BLaER1 (cell line): Measurements from ENCODE around the gene SH2D4B.

Source experiments
- H3K27ac ChIP-seq: shearing (Covaris generic); formaldehyde crosslinking; 2 replicates; pipeline ENCODE4 v1.8.1; 2022
- H3K27me3 ChIP-seq: shearing (Covaris generic); formaldehyde crosslinking; 2 replicates; pipeline ENCODE4 v1.8.1; 2022
- H3K36me3 ChIP-seq: shearing (Covaris generic); formaldehyde crosslinking; 2 replicates; pipeline ENCODE4 v1.8.1; 2022
- H3K4me1 ChIP-seq: shearing (Covaris generic); formaldehyde crosslinking; 2 replicates; pipeline ENCODE4 v1.8.1; 2022
- H3K4me2 ChIP-seq: shearing (Covaris generic); formaldehyde crosslinking; 2 replicates; pipeline ENCODE4 v1.8.1; 2022
- H3K4me3 ChIP-seq: shearing (Covaris generic); formaldehyde crosslinking; 2 replicates; pipeline ENCODE4 v1.8.1; 2022
- H3K9ac ChIP-seq: shearing (Covaris generic); formaldehyde crosslinking; 2 replicates; pipeline ENCODE4 v1.8.1; 2022
- H3K9me3 ChIP-seq: shearing (Covaris generic); formaldehyde crosslinking; 2 replicates; pipeline ENCODE4 v1.8.1; 2022
- H4K20me1 ChIP-seq: shearing (Covaris generic); formaldehyde crosslinking; 2 replicates; pipeline ENCODE4 v1.8.1; 2022
- Cebpa-rat ChIP-seq: shearing (Covaris generic); IDR thresholded peaks from 2 replicates; pipeline ENCODE4 v1.8.1; 2022

Gene SH2D4B

DNA sequence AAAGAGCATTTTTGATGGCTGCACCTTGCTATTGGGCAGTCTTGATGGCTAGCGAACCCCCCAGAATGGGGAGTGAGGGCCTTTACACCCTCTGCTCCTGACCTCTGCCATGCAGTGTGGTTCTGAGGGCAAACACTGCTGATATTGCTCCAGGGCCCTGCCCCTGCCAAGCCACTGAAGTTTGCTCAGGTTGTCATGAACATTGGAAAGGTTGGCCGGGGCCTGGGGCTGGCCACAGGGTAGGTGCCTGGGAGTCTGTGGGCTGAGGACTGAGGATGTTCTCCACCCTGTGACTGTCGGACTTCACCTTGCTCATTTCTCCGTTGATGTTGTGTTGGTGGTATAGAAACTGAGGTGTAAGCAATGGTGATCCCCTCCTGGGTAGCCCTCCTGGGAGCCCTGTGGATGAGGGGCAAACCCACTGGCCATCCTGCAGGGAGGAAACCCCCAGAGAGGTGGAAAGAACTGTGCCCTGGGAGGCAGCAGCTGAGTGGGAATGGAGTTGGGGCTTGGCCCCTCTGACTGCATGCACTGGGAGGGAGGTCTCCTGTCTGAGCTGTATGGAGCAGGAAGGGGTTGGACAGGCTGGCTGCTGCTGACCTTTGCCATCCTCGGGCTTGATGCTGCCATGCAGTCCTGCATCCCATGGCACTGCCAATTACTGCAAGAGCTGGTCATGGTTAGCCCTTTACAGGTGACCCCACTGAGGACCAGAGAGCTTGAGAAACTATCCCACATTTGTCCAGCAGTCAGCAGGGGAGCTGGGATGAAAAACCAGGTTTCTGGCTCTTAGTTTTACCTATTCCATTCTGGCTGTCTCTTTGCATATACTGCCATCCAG lies 77.1 kb downstream of the SH2D4B start:
- no peak for TF ChIP-seq Cebpa-rat
- Histone ChIP-seq H3K36me3 (peaks cover 97% of the 10 kb centered on the region), H3K4me2 (no peak overlapping the region), H3K27me3 (no peaks in the 10 kb centered on the region), H3K4me1 (no peaks in the 10 kb centered on the region), H3K27ac (no peak overlapping the region), H4K20me1 (no peaks in the 10 kb centered on the region), H3K4me3 (no peak overlapping the region), H3K9me3 (peaks cover 7% of the 10 kb centered on the region; the same call in 1 of the 2 replicates), H3K9ac (no peak overlapping the region)

GRCh38 chr10:80617807-80618206 lies 80.1 kb downstream of the SH2D4B start:
- H3K9ac ChIP-seq = no peak overlapping the region
- H3K27me3 ChIP-seq = no peaks in the 10 kb centered on the region
- no peak overlapping the region for H3K4me3 ChIP-seq
- H4K20me1 ChIP-seq = no peaks in the 10 kb centered on the region
- peaks cover 91% of the 10 kb centered on the region for H3K36me3 ChIP-seq
- H3K4me1 ChIP-seq = peaks cover 7% of the 10 kb centered on the region; the same call in 1 of the 2 replicates
- peaks cover 7% of the 10 kb centered on the region; the same call in 1 of the 2 replicates for H3K9me3 ChIP-seq
- no peak overlapping the region for H3K27ac ChIP-seq
- H3K4me2 ChIP-seq = no peak overlapping the region
- TF ChIP-seq Cebpa-rat = no peak

DNA sequence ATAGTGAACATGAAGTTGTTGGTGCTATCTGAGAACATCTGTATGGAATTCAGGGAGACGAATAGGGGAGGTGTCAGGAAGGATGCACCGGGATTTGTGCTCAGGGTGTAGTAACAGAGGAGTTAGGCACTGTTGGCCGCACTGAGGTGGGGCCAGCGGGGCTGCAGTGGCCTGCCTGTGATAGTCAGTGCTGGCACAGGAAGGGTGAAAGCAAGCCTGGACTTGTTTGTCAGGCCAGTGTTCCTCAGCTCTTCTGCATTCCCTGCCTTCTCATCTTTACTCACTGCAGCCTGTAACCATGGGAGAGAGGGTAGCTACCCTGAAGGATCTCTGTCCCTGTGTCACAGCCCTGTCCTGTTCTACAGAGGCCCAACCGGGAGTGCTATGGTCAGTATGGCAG lies 81.3 kb downstream of the SH2D4B start:
- no peaks in the 10 kb centered on the region for H4K20me1 ChIP-seq
- no peak overlapping the region for H3K4me2 ChIP-seq
- H3K4me1 ChIP-seq = peaks cover 7% of the 10 kb centered on the region; the same call in 1 of the 2 replicates
- H3K4me3 ChIP-seq = no peak overlapping the region
- H3K9ac ChIP-seq = no peak overlapping the region
- peaks cover 90% of the 10 kb centered on the region for H3K36me3 ChIP-seq
- no peak for TF ChIP-seq Cebpa-rat
- no peaks in the 10 kb centered on the region for H3K27me3 ChIP-seq
- H3K9me3 ChIP-seq = peaks cover 2% of the 10 kb centered on the region; the same call in 1 of the 2 replicates
- H3K27ac ChIP-seq = no peak overlapping the region

- H3K4me1 ChIP-seq = peaks cover 7% of the 10 kb centered on the region; the same call in 1 of the 2 replicates
- no peak for TF ChIP-seq Cebpa-rat
- peaks cover 11% of the 10 kb centered on the region for H3K9me3 ChIP-seq
- no peak overlapping the region for H3K4me3 ChIP-seq
- H3K27me3 ChIP-seq = no peaks in the 10 kb centered on the region
- no peaks in the 10 kb centered on the region for H4K20me1 ChIP-seq
- H3K4me2 ChIP-seq = no peak overlapping the region
- H3K36me3 ChIP-seq = peaks cover 81% of the 10 kb centered on the region
- H3K9ac ChIP-seq = no peak overlapping the region
- H3K27ac ChIP-seq = no peak overlapping the region
These were observed 84.5 kb downstream of the SH2D4B start for GRCh38 chr10:80622153-80622552.

DNA sequence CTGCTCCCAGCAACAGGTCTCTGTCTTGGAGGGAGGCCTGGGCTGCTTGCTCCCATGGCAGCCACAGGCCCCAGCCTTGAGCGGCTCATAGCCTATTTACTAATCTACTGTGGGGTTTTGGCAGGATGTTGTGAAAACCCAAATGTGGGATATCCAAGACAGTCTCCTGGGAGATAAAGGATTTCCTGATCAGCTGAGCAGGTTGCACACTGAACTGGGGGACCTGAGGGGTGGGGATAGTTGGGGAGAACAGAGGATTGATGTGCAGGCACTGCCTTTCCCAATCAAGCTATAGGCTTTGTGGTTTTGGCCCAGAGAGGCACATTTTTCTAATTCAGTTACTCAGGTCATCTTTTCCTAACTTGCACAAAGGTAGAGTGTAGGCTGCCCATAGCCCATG lies 92.6 kb downstream of the SH2D4B start:
- peaks cover 17% of the 10 kb centered on the region for H3K4me1 ChIP-seq
- H3K4me3 ChIP-seq = no peak overlapping the region
- H3K9me3 ChIP-seq = peaks cover 29% of the 10 kb centered on the region
- TF ChIP-seq Cebpa-rat = no peak
- no peak overlapping the region for H3K27ac ChIP-seq
- no peaks in the 10 kb centered on the region for H3K27me3 ChIP-seq
- no peak overlapping the region for H3K9ac ChIP-seq
- peak overlapping the region; percentile 56 for H3K4me2 ChIP-seq
- no peaks in the 10 kb centered on the region for H4K20me1 ChIP-seq
- peaks cover 72% of the 10 kb centered on the region for H3K36me3 ChIP-seq

DNA sequence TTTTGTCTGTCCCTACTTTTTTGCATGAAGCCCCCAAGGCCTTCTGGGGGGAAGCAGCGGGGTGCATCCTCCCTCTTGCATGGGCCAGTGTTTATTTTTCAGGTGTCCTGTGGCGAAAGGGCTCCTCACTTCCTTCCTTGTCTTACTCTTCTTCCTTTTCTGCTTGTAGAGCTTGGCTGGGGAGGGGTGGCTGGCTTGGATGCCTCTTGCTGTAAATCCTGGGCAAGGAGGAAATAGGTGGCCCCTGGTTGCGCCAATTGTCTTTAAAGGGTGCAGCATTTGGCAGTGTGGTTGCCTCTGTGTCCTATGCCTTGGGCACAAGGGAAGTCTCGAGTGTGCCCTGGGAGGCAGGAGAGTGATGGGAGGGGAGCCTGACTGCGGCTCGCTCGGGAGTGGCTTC lies 95.0 kb downstream of the SH2D4B start:
- Histone ChIP-seq H3K4me2 (no peak overlapping the region), H3K4me3 (no peak overlapping the region), H3K36me3 (peaks cover 58% of the 10 kb centered on the region), H3K9me3 (peaks cover 21% of the 10 kb centered on the region), H3K4me1 (peaks cover 17% of the 10 kb centered on the region), H3K27me3 (no peaks in the 10 kb centered on the region), H3K27ac (no peak overlapping the region), H4K20me1 (no peaks in the 10 kb centered on the region), H3K9ac (no peak overlapping the region)
- TF ChIP-seq Cebpa-rat = no peak

- H3K27me3 ChIP-seq = no peaks in the 10 kb centered on the region
- peaks cover 17% of the 10 kb centered on the region for H3K4me1 ChIP-seq
- H3K4me2 ChIP-seq = no peak overlapping the region
- H3K36me3 ChIP-seq = peaks cover 51% of the 10 kb centered on the region
- no peak for TF ChIP-seq Cebpa-rat
- no peak overlapping the region for H3K27ac ChIP-seq
- H3K9ac ChIP-seq = no peak overlapping the region
- no peak overlapping the region for H3K4me3 ChIP-seq
- no peaks in the 10 kb centered on the region for H4K20me1 ChIP-seq
- peaks cover 21% of the 10 kb centered on the region for H3K9me3 ChIP-seq
These were observed 95.7 kb downstream of the SH2D4B start for GRCh38 chr10:80633383-80633860.

GRCh38 chr10:80633910-80634309 lies 96.2 kb downstream of the SH2D4B start:
- TF ChIP-seq Cebpa-rat = no peak

GRCh38 chr10:80642661-80643060 lies 105.0 kb downstream of the SH2D4B start:
- Histone ChIP-seq H3K27ac (no peak overlapping the region), H3K27me3 (no peaks in the 10 kb centered on the region), H3K9ac (no peak overlapping the region), H3K4me3 (no peak overlapping the region), H3K36me3 (peaks cover 64% of the 10 kb centered on the region), H3K9me3 (no peaks in the 10 kb centered on the region), H3K4me1 (no peaks in the 10 kb centered on the region), H4K20me1 (no peaks in the 10 kb centered on the region), H3K4me2 (no peak overlapping the region)
- no peak for TF ChIP-seq Cebpa-rat

More at GRCh38 chr10:80633910-80634309, 96.2 kb downstream of the SH2D4B start:
- Histone ChIP-seq H3K27me3 (no peaks in the 10 kb centered on the region), H3K36me3 (peaks cover 46% of the 10 kb centered on the region), H3K9me3 (peaks cover 21% of the 10 kb centered on the region), H3K27ac (no peak overlapping the region), H3K4me2 (no peak overlapping the region), H4K20me1 (no peaks in the 10 kb centered on the region), H3K4me1 (peaks cover 17% of the 10 kb centered on the region), H3K4me3 (no peak overlapping the region), H3K9ac (no peak overlapping the region)

GRCh38 chr10:80646366-80646765 lies 108.7 kb downstream of the SH2D4B start:
- Histone ChIP-seq H3K27me3 (no peaks in the 10 kb centered on the region), H4K20me1 (no peaks in the 10 kb centered on the region), H3K27ac (no peak overlapping the region), H3K4me3 (no peak overlapping the region), H3K36me3 (peaks cover 46% of the 10 kb centered on the region), H3K4me1 (no peaks in the 10 kb centered on the region), H3K9me3 (no peaks in the 10 kb centered on the region), H3K9ac (no peak overlapping the region), H3K4me2 (no peak overlapping the region)
- no peak for TF ChIP-seq Cebpa-rat
